Measurements from ENCODE around the gene SEMA3B. TPM values are rescaled to one million over a fixed set of nuclear protein-coding genes. Genes with fewer than 3 reads are reported as not detected.
"Not testable (repeated sequence)": the region's sequence is repeated elsewhere in the genome, so short reads cannot be mapped to it uniquely, and the experiment has no call there.

Gene SEMA3B
- total and polyA plus RNA-seq, 2 donors (not counting 3 experiments of a cell fraction or from before 2014, with no cell fraction given), result 1.2 to 1.5 TPM

- H3K27ac ChIP-seq (ENCODE audit: insufficient read depth, low read depth, low read length), result peak overlapping the region; percentile 97
- no peak for TF ChIP-seq EZH2 (IDR thresholded peaks at IDR 0.05; ENCODE audit: borderline replicate concordance, low read depth, low read length, severe bottlenecking)
- no peak for TF ChIP-seq MYC (IDR thresholded peaks at IDR 0.05; ENCODE audit: low read depth, low read length)
- TF ChIP-seq POLR2AphosphoS5 (IDR thresholded peaks at IDR 0.05; ENCODE audit: insufficient read depth, low read depth, low read length), result no peak
- TF ChIP-seq MAX (IDR thresholded peaks at IDR 0.05; ENCODE audit: insufficient read depth, insufficient read length), result no peak
- no peak for TF ChIP-seq JUN (IDR thresholded peaks at IDR 0.05; ENCODE audit: borderline replicate concordance, insufficient read depth, insufficient read length, low read depth)
- TF ChIP-seq POLR2A (IDR thresholded peaks at IDR 0.05; ENCODE audit: low read depth, low read length), result no peak
- no peak for TF ChIP-seq FOS (IDR thresholded peaks at IDR 0.05; ENCODE audit: borderline replicate concordance, insufficient read depth, low read length)
- no peak for TF ChIP-seq GATA2 (IDR thresholded peaks at IDR 0.05; ENCODE audit: insufficient read depth, insufficient read length, low read depth, low read length)
- no peak for TF ChIP-seq CTCF (IDR thresholded peaks at IDR 0.05; ENCODE audit: extremely low read depth in 1 of 2, insufficient read depth in 1 of 2, low read depth in 1 of 2, low read length in 2 of 2)
- no peaks in the 10 kb centered on the region for H3K9me3 ChIP-seq (replicated peaks; ENCODE audit: control insufficient read depth, insufficient read depth, low read length)
- H3K36me3 ChIP-seq (ENCODE audit: control insufficient read depth in 2 of 2, extremely low read depth in 1 of 2, insufficient read depth in 2 of 2, low read length in 2 of 2), result peaks cover 5 to 26% of the 10 kb centered on the region in 2 experiments
- H3K9ac ChIP-seq (replicated peaks; ENCODE audit: extremely low read depth, insufficient read depth, low read length), result peak overlapping the region; percentile 76
- no peaks in the 10 kb centered on the region for H3K27me3 ChIP-seq (ENCODE audit: control insufficient read depth in 2 of 2, insufficient read depth in 2 of 2, low read length in 2 of 2)
- TSS peak; percentile 53 for BruUV-seq (replicated peaks)
- ChIA-PET POLR2A (interaction anchor here (0.5 to 1.5 kb wide), 8 partner anchors 8 to 281 kb away, joined by 3 to 12 read pairs (median 4); no protein-coding TSS in a partner anchor), CTCF (interaction anchor here (1.2 to 5.6 kb wide), 10 partner anchors 8 to 81 kb away, joined by 3 to 54 read pairs (median 5); partner anchors contain the start of gene GNAI2)
- no peak overlapping the region for H2AFZ ChIP-seq (ENCODE audit: low read depth, low read length)
- no peaks in the 10 kb centered on the region for H3K9me1 ChIP-seq (replicated peaks; ENCODE audit: control insufficient read depth, extremely low read depth, insufficient read depth, low read length)
- no peak overlapping the region for H3K4me3 ChIP-seq (replicated peaks in 1 of 3; ENCODE audit: insufficient read depth in 1 of 3, low read depth in 1 of 3, low read length in 3 of 3)
- no peak for DNase-seq (ENCODE audit: low read depth, low spot score)
- no peak for FAIRE-seq
- dilution Hi-C loops (cut with MboI; ENCODE audit: extremely low pct_ligation_motif_present, low sequenced_read_pairs) (loop anchor here (5.0 kb wide), 1 partner anchor 61 kb away; no protein-coding TSS in a partner anchor), intact Hi-C loops (cut with micrococcal nuclease) (loop anchor here (2.0 kb wide), 1 partner anchor 55 kb away; the partner anchor contains the start of genes HYAL3 and NAA80)
- peaks cover 91% of the 10 kb centered on the region for H3K79me2 ChIP-seq (ENCODE audit: control insufficient read depth, insufficient read depth, low read length)
- H4K20me1 ChIP-seq (replicated peaks; ENCODE audit: control insufficient read depth, extremely low read depth, insufficient read depth, low read length), result no peaks in the 10 kb centered on the region
- H3K4me1 ChIP-seq (ENCODE audit: control insufficient read depth, extremely low read depth, insufficient read depth, low read length), result peaks cover 95% of the 10 kb centered on the region
- H3K4me2 ChIP-seq (ENCODE audit: insufficient read depth, low read length), result peak overlapping the region; percentile 63
These were observed 25.4 kb upstream of the SEMA3B start for GRCh38 chr3:50243543-50243895.

- H3K4me2 ChIP-seq (ENCODE audit: insufficient read depth, low read length); DNase-seq (ENCODE audit: low read depth, low spot score); H2AFZ ChIP-seq (ENCODE audit: low read depth, low read length); H3K9me3 ChIP-seq (replicated peaks; ENCODE audit: control insufficient read depth, insufficient read depth, low read length); intact Hi-C loops (cut with micrococcal nuclease); H4K20me1 ChIP-seq (replicated peaks; ENCODE audit: control insufficient read depth, extremely low read depth, insufficient read depth, low read length); FAIRE-seq; BruUV-seq (replicated peaks); H3K4me3 ChIP-seq (replicated peaks in 1 of 3; ENCODE audit: insufficient read depth in 1 of 3, low read depth in 1 of 3, low read length in 3 of 3); POLR2A ChIA-PET; H3K9ac ChIP-seq (replicated peaks; ENCODE audit: extremely low read depth, insufficient read depth, low read length); H3K9me1 ChIP-seq (replicated peaks; ENCODE audit: control insufficient read depth, extremely low read depth, insufficient read depth, low read length); H3K27me3 ChIP-seq (ENCODE audit: control insufficient read depth in 2 of 2, insufficient read depth in 2 of 2, low read length in 2 of 2): not testable (repeated sequence)
- peak overlapping the region; percentile 97 for H3K27ac ChIP-seq (ENCODE audit: insufficient read depth, low read depth, low read length)
- peaks cover 95% of the 10 kb centered on the region for H3K4me1 ChIP-seq (ENCODE audit: control insufficient read depth, extremely low read depth, insufficient read depth, low read length)
- peaks cover 91% of the 10 kb centered on the region for H3K79me2 ChIP-seq (ENCODE audit: control insufficient read depth, insufficient read depth, low read length)
- peaks cover 4 to 26% of the 10 kb centered on the region in 2 experiments for H3K36me3 ChIP-seq (ENCODE audit: control insufficient read depth in 2 of 2, extremely low read depth in 1 of 2, insufficient read depth in 2 of 2, low read length in 2 of 2)
- CTCF ChIA-PET, result interaction anchor here (0.6 to 5.6 kb wide), 5 partner anchors 9 to 51 kb away, joined by 3 to 54 read pairs (median 24); partner anchors contain the start of gene GNAI2
- dilution Hi-C loops (cut with MboI; ENCODE audit: extremely low pct_ligation_motif_present, low sequenced_read_pairs), result loop anchor here (5.0 kb wide), 1 partner anchor 63 kb away; no protein-coding TSS in a partner anchor
These were observed 24.1 kb upstream of the SEMA3B start for GRCh38 chr3:50244813-50245212.
